NCI-H2196 treated with DMSO at 0.1 percent for 48 hours (cell line): ENCODE data around the gene TLE2.
"Not testable (repeated sequence)": the region's sequence is repeated elsewhere in the genome, so short reads cannot be mapped to it uniquely, and the experiment has no call there.

Experiments used
- DNase-seq: peaks from one replicate; lab custom pipeline; 2025; ENCODE audit not compliant: unreplicated experiment; lab: John Stamatoyannopoulos, UW

TLE2 gene

GRCh38 chr19:3015126-3016057 is 13.7 kb downstream of the TLE2 start:
- no peak for DNase-seq

- DNase-seq: no peak
Measured at GRCh38 chr19:3014135-3014534, 14.9 kb downstream of the TLE2 start.

GRCh38 chr19:3013263-3013725 is 15.8 kb downstream of the TLE2 start:
- no peak for DNase-seq

GRCh38 chr19:3012621-3013262 is 16.3 kb downstream of the TLE2 start:
- no peak for DNase-seq

GRCh38 chr19:3012059-3012458 is 17.0 kb downstream of the TLE2 start:
- not testable (repeated sequence) for DNase-seq

DNA sequence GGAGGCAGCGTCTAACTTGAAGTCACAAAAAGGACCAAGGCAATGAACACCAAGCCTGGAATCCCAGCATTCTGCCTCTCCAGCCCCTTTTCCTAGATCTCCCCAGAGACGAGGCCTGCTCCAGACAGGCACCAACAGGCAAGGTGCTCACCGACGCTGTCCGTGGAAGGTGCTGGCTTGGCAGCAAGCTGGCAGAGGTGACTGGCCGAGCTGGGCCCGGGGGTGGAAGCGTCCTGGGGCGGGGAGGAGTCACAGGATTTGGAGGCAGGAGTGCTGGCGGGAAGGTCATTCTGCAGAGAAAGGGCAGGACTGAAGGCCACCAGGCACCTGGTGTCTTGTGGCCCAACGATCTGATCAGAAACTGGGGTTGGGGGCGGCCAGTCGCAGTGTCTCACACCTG is 18.2 kb downstream of the TLE2 start:
- DNase-seq: no peak

DNA sequence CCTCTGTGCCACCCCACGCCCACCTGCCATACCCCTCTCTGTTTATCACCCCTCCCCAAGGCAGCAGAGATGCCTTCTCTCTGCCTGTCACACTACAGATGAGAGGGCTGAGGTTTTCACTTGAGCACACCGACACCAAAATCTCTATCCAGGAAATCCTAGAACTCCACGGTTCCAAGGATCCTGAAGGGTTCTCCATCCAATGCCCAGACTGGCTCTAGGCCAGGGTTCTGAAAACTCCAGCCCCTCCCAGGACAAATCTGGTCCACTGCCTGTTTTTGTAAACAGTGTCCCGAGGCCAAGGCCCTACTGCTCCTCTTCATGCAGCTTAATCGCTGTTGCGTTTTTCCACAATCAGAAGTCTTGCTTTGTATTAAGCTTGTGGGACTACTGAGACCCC is 20.1 kb downstream of the TLE2 start:
- DNase-seq: no peak

- DNase-seq: no peak
Measured at GRCh38 chr19:3007975-3008374, 21.1 kb downstream of the TLE2 start.

GRCh38 chr19:3006075-3006767 is 22.9 kb downstream of the TLE2 start:
- DNase-seq: no peak

DNA sequence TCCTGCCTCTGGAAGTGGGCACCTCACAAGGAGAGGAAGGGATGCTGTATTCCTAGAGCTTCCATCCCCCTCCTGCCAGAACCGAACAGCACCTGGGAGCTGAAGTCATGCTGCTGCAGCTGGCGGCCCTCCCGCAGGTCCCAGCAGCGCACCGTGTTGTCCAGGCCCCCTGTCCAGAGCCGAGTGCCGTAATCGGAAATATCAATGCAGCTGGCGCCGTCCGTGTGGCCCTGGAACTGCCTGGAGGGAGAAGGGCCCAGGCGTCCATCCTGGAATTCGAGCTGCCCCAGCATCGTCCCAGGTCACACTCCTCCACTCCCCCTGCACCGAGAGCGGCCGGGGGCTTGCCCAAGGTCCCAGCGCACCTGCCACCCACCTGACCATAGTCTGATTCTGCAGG is 23.7 kb downstream of the TLE2 start:
- no peak for DNase-seq

DNA sequence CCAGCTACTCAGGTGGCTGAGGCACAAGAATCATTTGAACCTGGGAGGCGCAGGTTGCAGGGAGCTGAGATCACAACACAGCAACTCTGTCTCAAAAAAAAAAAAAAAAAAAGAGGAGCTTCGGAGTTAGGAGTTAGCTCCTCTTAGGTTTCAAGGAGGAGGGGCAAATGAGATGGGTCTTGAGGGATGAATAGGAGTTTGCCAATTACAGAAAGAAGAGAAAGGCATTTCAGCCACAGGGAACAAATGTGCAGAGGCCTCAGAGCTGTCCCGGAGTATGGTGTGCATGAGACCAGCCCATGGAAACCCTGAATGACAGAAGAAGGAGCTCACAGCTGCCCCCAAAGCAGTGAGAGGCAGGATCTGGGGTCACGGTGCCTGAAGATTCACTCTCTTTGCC is 24.6 kb downstream of the TLE2 start:
- DNase-seq: no peak

DNA sequence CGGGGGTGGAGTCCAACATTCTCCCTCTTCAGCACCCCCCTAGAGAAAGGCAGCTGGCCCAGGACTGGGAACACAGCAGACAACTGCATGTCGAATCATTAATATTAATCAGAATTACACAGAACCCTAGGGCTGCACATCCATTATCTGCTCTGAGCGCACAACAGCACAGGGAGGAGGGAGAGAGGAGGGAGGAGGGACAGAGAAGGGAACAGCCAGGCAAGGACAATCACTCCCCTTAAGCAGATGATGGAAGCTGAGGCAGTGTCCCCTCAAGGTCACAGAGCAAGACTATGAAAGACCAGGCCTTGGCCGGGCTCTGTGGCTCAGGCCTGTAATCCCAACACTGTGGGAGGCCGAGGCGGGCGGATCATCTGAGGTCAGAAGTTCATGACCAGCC is 26.0 kb downstream of the TLE2 start:
- no peak for DNase-seq

DNA sequence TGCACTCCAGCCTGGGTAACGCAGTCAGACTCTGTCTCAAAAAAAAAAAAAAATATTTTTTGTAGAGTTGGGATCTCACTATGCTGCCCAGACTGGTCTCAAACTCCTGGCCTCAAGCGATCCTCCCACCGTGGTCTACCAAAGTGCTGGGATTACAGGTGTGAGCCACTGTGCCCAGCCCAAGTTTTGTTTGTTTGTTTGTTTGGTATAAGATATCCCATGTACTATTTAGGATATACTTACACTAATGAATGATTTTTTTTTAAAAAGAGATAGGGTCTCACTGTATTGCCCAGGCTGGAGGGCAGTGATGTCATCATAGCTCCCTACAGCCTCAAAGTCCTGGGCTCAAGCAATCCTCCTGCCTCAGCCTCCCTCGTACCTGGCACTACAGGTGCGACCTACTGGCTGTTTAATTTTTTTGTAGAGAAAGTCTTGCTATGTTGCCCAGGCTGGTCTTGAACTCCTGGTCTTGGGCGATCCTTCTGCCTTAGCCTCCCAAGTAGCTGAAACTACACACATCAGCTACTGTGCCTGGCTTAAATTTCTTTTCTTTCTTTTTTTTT is 27.8 kb downstream of the TLE2 start:
- no peak for DNase-seq

GRCh38 chr19:2998642-2999041 is 30.4 kb downstream of the TLE2 start:
- no peak for DNase-seq

- DNase-seq: no peak
Measured at GRCh38 chr19:2997720-2998119, 31.4 kb downstream of the TLE2 start.

- DNase-seq: no peak
Measured at GRCh38 chr19:2994588-2995131, 34.4 kb downstream of the TLE2 start.

GRCh38 chr19:2993579-2993978 is 35.5 kb downstream of the TLE2 start:
- no peak for DNase-seq

DNA sequence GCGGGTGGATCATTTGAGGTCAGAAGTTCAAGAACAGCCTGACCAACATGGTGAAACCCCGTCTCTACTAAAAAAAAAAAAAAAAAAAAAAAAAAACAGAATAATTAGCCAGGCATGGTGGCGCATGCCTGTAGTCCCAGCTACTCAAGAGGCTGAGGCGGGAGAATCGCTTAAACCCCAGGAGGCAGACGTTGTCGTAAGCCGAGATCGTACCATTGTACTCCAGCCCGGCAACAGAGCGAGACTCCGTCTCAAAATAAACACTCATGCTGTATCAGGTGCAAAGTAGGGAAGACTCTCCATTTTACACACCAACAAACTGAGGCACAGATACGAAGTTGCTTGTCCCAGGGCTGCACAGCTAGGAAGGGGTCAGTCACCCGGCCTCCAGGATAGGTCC is 36.1 kb downstream of the TLE2 start:
- DNase-seq: no peak

DNA sequence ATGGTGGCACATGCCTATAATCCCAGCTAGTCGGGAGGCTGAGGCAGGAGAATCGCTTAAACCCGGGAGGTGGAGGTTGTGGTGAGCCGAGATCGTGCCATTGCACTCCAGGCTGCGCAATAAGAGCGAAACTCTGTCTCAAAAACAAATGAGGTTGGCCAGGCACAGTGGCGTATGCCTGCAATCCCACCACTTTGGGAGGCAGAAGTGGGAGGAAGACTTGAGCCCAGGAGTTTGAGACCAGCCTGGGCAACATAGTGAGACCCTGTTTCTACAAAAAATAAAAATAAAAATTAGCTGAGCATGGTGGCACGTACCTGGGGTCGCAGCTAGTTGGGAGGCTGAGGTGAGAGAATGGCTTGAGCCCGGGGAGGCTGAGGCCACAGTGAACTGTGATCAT is 36.7 kb downstream of the TLE2 start:
- DNase-seq: not testable (repeated sequence)

DNA sequence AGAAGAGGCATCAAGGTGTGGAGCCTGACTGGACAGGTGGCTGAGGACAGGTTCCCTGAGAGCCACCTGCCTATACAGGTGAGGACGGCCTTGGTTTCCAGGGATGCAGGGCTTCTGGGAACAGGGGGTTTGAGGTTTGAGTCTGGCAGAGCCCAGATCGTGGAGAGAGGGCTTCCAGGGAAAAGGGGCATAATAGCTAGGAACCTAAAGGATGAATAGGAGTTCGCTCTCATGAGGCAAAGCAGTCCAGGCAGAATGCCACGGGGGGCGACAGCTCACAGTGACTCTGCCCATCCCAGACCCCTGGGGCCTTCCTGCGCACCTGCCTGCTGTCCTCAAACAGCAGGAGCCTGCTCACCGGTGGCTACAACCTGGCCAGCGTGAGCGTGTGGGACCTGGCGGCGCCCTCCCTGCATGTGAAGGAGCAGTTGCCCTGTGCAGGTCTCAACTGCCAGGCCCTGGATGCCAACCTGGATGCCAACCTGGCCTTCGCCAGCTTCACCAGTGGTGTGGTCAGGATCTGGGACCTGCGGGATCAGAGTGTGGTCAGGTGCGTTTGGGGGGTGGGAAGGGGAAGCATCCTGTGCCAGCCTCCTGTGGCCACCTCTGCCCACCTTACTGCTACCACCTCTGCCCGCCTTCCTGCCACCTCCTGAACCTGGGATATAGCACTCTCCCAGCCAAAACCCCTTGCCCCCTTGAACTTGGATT is 39.7 kb downstream of the TLE2 start:
- DNase-seq: no peak

- no peak for DNase-seq
Measured at GRCh38 chr19:2988568-2988967, 40.5 kb downstream of the TLE2 start.
